Measurements from ENCODE around the gene HENMT1. TPM values are rescaled to one million over a fixed set of nuclear protein-coding genes. Genes with fewer than 3 reads are reported as not detected.

The HENMT1 gene
- total RNA-seq, 1 donor from 2014 or later, result 0.98 TPM

DNA sequence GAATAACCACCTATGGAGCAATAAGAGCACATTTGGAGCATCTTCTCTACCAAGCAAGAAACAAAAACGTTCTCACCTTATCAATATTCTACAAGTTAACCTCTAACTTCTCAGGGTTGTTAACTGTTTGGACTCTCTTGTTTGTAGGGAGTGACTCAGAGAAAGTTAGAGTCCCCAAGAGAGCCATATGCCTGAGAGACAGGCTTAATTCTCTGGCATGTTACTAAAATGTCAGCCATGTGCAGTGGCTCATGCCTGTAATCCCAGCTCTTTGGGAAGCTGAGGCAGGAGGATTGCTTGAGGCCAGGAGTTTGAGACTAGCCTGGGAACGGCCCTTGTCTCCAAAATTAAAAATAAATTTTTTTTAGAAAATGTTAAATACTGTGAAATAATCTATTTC lies 4.2 kb upstream of the HENMT1 start:
- DNase-seq (ENCODE audit: extremely low spot score in 2 of 2), result no peak
- H3K4me1 ChIP-seq, result peaks cover 4% of the 10 kb centered on the region
- intact Hi-C loops (cut with DNase I), result no loop called here
- no peaks in the 10 kb centered on the region for H3K27me3 ChIP-seq
- no peak overlapping the region for H3K4me3 ChIP-seq
- no peak for TF ChIP-seq POLR2AphosphoS5 (IDR thresholded peaks at IDR 0.05; ENCODE audit: insufficient read depth in 1 of 2, low read depth in 1 of 2)
- no peak overlapping the region for H3K27ac ChIP-seq
- H3K9me3 ChIP-seq, result no peaks in the 10 kb centered on the region
- no peaks in the 10 kb centered on the region for H3K36me3 ChIP-seq

DNA sequence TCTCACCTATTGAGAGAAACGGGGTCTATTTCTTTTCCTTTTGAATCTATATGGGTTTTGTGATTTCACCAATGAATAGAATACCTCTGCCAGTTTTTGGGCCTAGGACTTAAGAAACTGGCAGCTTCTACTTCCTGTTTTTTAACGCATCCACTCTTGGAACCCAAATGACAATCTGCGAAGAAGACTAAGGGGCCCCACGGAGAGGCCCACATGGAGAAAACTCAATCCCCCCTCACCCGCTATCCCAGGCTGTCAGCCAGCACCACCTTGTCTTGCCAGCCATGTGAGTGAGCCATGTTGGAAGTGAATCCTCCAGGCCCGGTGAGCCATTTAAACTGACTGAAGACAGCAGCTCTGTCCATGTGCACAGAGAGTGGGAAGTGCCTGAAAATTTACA lies 3.6 kb upstream of the HENMT1 start:
- Histone ChIP-seq H3K4me1 (peaks cover 4% of the 10 kb centered on the region), H3K27me3 (no peaks in the 10 kb centered on the region), H3K4me3 (no peak overlapping the region), H3K27ac (no peak overlapping the region), H3K9me3 (no peaks in the 10 kb centered on the region), H3K36me3 (no peaks in the 10 kb centered on the region)
- TF ChIP-seq POLR2A (IDR thresholded peaks at IDR 0.05) (no peak), POLR2AphosphoS5 (IDR thresholded peaks at IDR 0.05; ENCODE audit: insufficient read depth in 1 of 2, low read depth in 1 of 2) (no peak), CTCF (IDR thresholded peaks at IDR 0.05) (no peak)
- DNase-seq (ENCODE audit: extremely low spot score in 2 of 2), result no peak
- intact Hi-C loops (cut with DNase I), result loop anchor here (5.0 kb wide), 1 partner anchor 102 kb away; the partner anchor contains the start of gene EEIG2

DNA sequence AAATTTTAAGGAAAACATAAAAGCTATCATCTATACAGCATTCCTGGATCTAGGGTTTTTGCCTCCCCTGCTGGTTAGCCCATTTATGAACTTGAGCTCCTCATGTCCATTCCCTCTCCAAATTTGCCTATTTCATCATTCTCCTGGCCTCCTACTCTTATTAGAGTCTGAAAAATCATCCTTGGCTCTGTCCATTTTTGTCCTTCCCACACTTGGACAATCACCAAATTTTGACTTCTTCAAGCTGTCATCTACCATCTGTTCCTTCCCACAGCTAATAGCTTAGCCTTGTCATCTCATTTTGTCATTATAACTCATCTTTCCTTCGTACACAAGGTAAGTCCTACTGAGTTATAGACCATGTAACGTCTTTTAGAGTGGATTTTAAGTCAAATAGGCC lies 2.2 kb upstream of the HENMT1 start:
- Histone ChIP-seq H3K36me3 (no peaks in the 10 kb centered on the region), H3K4me1 (peaks cover 4% of the 10 kb centered on the region), H3K4me3 (no peak overlapping the region), H3K9me3 (no peaks in the 10 kb centered on the region), H3K27me3 (no peaks in the 10 kb centered on the region), H3K27ac (no peak overlapping the region)
- DNase-seq (ENCODE audit: extremely low spot score in 2 of 2), result no peak
- intact Hi-C loops (cut with DNase I), result loop anchor here (5.0 kb wide), 1 partner anchor 101 kb away; the partner anchor contains the start of gene EEIG2
- TF ChIP-seq CTCF (IDR thresholded peaks at IDR 0.05) (no peak), POLR2AphosphoS5 (IDR thresholded peaks at IDR 0.05; ENCODE audit: insufficient read depth in 1 of 2, low read depth in 1 of 2) (no peak), POLR2A (IDR thresholded peaks at IDR 0.05) (no peak)

DNA sequence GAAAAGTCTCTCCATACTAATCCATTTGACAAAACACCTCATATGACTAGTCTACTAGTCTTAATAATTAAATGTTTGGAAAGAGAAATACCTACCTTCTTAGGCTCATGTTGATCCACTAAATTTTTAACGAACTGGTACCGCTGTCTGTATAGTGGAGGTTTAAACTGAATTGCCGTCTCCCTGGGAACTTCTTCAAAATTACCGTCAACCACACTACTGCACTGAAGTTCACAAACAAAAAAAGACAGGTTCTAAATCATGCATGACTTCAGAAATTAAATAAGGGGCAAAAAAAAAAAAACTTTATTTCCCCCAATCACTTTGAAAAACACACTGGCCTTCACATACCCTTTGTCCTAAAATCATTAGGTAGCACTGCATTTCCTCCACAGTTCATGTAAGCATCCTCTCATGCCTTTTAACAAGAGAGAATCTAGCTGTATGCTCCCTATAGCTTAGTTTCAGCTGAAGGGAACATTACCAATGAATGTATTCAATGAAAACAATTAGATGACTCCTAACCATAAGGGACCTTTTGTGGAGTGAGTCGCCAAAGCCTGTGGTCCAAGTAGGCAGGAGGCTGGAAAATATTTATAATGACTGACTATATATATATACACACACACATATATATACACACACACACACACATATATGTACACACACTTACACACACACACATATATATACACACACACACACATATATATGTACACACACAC lies 3.4 kb downstream of the HENMT1 start:
- no peaks in the 10 kb centered on the region for H3K27me3 ChIP-seq
- H3K27ac ChIP-seq, result no peak overlapping the region
- intact Hi-C loops (cut with DNase I), result no loop called here
- TF ChIP-seq POLR2AphosphoS5 (IDR thresholded peaks at IDR 0.05; ENCODE audit: insufficient read depth in 1 of 2, low read depth in 1 of 2), result no peak
- TF ChIP-seq CTCF (IDR thresholded peaks at IDR 0.05), result no peak
- no peak for TF ChIP-seq POLR2A (IDR thresholded peaks at IDR 0.05)
- H3K4me3 ChIP-seq, result no peak overlapping the region
- no peaks in the 10 kb centered on the region for H3K9me3 ChIP-seq
- no peaks in the 10 kb centered on the region for H3K36me3 ChIP-seq
- no peak for DNase-seq (ENCODE audit: extremely low spot score in 2 of 2)
- H3K4me1 ChIP-seq, result peaks cover 4% of the 10 kb centered on the region

DNA sequence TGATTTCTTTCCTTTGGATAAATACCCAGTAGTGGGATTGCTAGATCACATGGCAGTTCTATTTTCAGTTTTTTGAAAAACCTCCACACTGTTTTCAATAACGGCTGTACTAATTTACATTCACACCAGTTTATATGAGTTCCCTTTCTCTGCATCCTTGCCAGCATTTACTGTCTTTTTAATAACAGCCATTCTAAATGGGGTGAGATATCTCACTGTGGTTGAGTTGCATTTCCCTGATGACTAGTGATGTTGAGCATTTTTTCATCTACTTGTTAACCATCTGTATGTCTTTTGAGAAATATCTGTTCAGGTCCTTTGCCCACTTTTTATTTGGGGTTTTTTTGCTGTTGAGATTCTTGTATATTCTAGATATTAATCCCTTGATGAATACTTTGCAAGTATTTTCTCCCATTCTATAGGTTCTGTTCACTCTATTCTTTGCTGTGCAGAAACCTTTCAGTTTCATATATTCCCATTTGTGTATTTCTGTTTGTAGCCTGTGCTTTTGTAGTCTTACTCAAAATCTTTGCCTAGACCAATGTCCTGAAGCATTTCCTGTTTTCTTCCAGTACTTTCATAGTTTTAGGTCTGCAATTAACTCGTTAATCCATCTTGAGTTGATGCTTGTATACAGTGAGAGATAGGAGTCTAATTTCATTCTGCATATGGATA lies 7.3 kb downstream of the HENMT1 start:
- intact Hi-C loops (cut with DNase I), result no loop called here
- Histone ChIP-seq H3K27ac (no peak overlapping the region), H3K36me3 (no peaks in the 10 kb centered on the region), H3K27me3 (no peaks in the 10 kb centered on the region), H3K4me3 (no peak overlapping the region), H3K9me3 (no peaks in the 10 kb centered on the region), H3K4me1 (no peaks in the 10 kb centered on the region)
- TF ChIP-seq POLR2AphosphoS5 (IDR thresholded peaks at IDR 0.05; ENCODE audit: insufficient read depth in 1 of 2, low read depth in 1 of 2), result no peak
- TF ChIP-seq POLR2A (IDR thresholded peaks at IDR 0.05), result no peak
- TF ChIP-seq CTCF (IDR thresholded peaks at IDR 0.05), result no peak
- no peak for DNase-seq (ENCODE audit: extremely low spot score in 2 of 2)

All from vagina (tissue), 2 donors.